SK-MEL-5 (cell line): Measurements from ENCODE around the gene KAT7. TPM values are rescaled to one million over a fixed set of nuclear protein-coding genes. Genes with fewer than 3 reads are reported as not detected.
"Not testable (repeated sequence)": the region's sequence is repeated elsewhere in the genome, so short reads cannot be mapped to it uniquely, and the experiment has no call there.

ENCODE experiments used
- DNase-seq: peaks from one replicate; pipeline ENCODE4 v3.0.0-alpha.2; 2016; ENCODE audit warnings: low read depth, low spot score
- in situ Hi-C: cut with HindIII; loops from 2 replicates; pipeline ENCODE4 v1.10.0; 2016; ENCODE audit warnings: low sequenced_read_pairs, high pct_unique_total_duplicates, low pct_unique_long_range_greater_than_20kb
- total RNA-seq: library from RNA; depleted of rRNA; stranded (reverse); fragments of >200 nt; shearing (Covaris generic); gene quantifications from 2 replicates; pipeline ENCODE4 v1.2.3, GENCODE V29; 2014

KAT7 gene
- total RNA-seq, 1 experiment from 2014 or later, result 34.7 TPM

- in situ Hi-C loops, result no loop called here
Measured at GRCh38 chr17:49825645-49826044, 37.2 kb downstream of the KAT7 start.

GRCh38 chr17:49828325-49828724, 39.8 kb downstream of the KAT7 start:
- in situ Hi-C loops, DNase-seq: not testable (repeated sequence)

More at GRCh38 chr17:49825645-49826044, 37.2 kb downstream of the KAT7 start:
- DNase-seq, result no peak

- in situ Hi-C loops, result no loop called here
Measured at GRCh38 chr17:49829026-49829425, 40.5 kb downstream of the KAT7 start.

GRCh38 chr17:49830605-49831004, 42.1 kb downstream of the KAT7 start:
- in situ Hi-C loops, result no loop called here
- DNase-seq, result no peak

More at GRCh38 chr17:49829026-49829425, 40.5 kb downstream of the KAT7 start:
- DNase-seq, result no peak

- no peak for DNase-seq
- in situ Hi-C loops, result no loop called here
Measured at GRCh38 chr17:49832840-49833599, 44.5 kb downstream of the KAT7 start.

- no peak for DNase-seq
- in situ Hi-C loops, result no loop called here
Measured at GRCh38 chr17:49834118-49834743, 45.8 kb downstream of the KAT7 start.

- in situ Hi-C loops, result no loop called here
- no peak for DNase-seq
Measured at GRCh38 chr17:49835472-49835871, 47.0 kb downstream of the KAT7 start.

GRCh38 chr17:49836111-49837030, 47.9 kb downstream of the KAT7 start:
- in situ Hi-C loops, result no loop called here
- DNase-seq, result no peak

- DNase-seq, result no peak
- in situ Hi-C loops, result no loop called here
Measured at GRCh38 chr17:49839455-49839854, 51.0 kb downstream of the KAT7 start.

GRCh38 chr17:49841548-49841947, 53.1 kb downstream of the KAT7 start:
- in situ Hi-C loops, result no loop called here
- no peak for DNase-seq

- DNase-seq, result no peak
- in situ Hi-C loops, result no loop called here
Measured at GRCh38 chr17:49842371-49842770, 53.9 kb downstream of the KAT7 start.

GRCh38 chr17:49842846-49843245, 54.4 kb downstream of the KAT7 start:
- no peak for DNase-seq
- in situ Hi-C loops, result no loop called here

- DNase-seq, result peak; percentile 68
- in situ Hi-C loops, result no loop called here
Measured at GRCh38 chr17:49843774-49844350, 55.4 kb downstream of the KAT7 start.

- in situ Hi-C loops, result no loop called here
Measured at GRCh38 chr17:49845321-49845720, 56.8 kb downstream of the KAT7 start.

GRCh38 chr17:49846938-49847712, 58.6 kb downstream of the KAT7 start:
- DNase-seq, result no peak
- in situ Hi-C loops, result no loop called here

More at GRCh38 chr17:49845321-49845720, 56.8 kb downstream of the KAT7 start:
- DNase-seq, result no peak

GRCh38 chr17:49848019-49848473, 59.6 kb downstream of the KAT7 start, which contains the start of gene TAC4:
TAC4 (minus strand) TSS chr17:49848069; CDS start chr17:49848017, 52 bp downstream.
- DNase-seq, result no peak
- in situ Hi-C loops, result no loop called here

GRCh38 chr17:49848739-49849138, 60.3 kb downstream of the KAT7 start:
- no peak for DNase-seq
- in situ Hi-C loops, result no loop called here
